HepG2 (cell line): Measurements from ENCODE around the gene FANCE. TPM values are rescaled to one million over a fixed set of nuclear protein-coding genes. Genes with fewer than 3 reads are reported as not detected.

ENCODE experiments used
- ATAC-seq: fragments of 200-7000 bp; cut with Tn5 transposase; 3 replicates; pipeline ENCODE4 v1.9.1; 2020; ENCODE audit warnings: mild to moderate bottlenecking, moderate library complexity
- BruUV-seq: library from RNA; stranded (reverse); fragments of 400-500 nt; replicated peaks from 2 replicates; lab custom pipeline; 2021; lab: Mats Ljungman, UMichigan
- CTCF ChIA-PET: fragments of 300-600 bp; formaldehyde crosslinking; extraction: SDS; loops from one replicate; lab custom pipeline; 2021; ENCODE audit warnings: low total read pairs, inconsistent platforms, low intra/inter-chr PET ratio; lab: Yijun Ruan, JAX
- POLR2A ChIA-PET: fragments of 350-600 bp; sonication (Branson Sonifier 250); formaldehyde crosslinking; loops from one replicate; lab custom pipeline; 2020; ENCODE audit warnings: antibody characterized with exemption, inconsistent platforms; lab: Yijun Ruan, JAX
- DNase-seq: peaks from one replicate; pipeline ENCODE4 v3.0.0-alpha.2; 2015; ENCODE audit warnings: low spot score
- FAIRE-seq: peaks from 3 replicates; lab custom pipeline; 2011; peaks lifted over from hg19 to GRCh38; lab: Jason Lieb, UNC
- H2AFZ ChIP-seq: one replicate; pipeline ENCODE4 v1.6.1; 2011; ENCODE audit warnings: low read length, inconsistent platforms
- H3K27ac ChIP-seq: fragments of 300-600 bp; 3 replicates; pipeline ENCODE4 v1.8.0; 2011; ENCODE audit warnings: mixed run types, mild to moderate bottlenecking, mixed read lengths, low read length, inconsistent platforms; ENCODE audit not compliant: insufficient read depth; ENCODE audit errors: extremely low read length
- H3K27me3 ChIP-seq, 2 experiments: fragments of 200-600 bp in 1 of 2; 2 replicates in 1 of 2; 3 replicates in 1 of 2; pipeline versions ENCODE4 v1.6.0 to v1.8.0; 2011; ENCODE audit warnings: low read length in 2 of 2, mild to moderate bottlenecking in 2 of 2, moderate library complexity in 2 of 2, inconsistent platforms in 1 of 2; ENCODE audit not compliant: insufficient read depth in 2 of 2, control insufficient read depth in 1 of 2
- H3K36me3 ChIP-seq, 2 experiments: fragments of 200-600 bp in 1 of 2; replicated peaks in 1 of 2; 2 replicates in 1 of 2; 3 replicates in 1 of 2; pipeline versions ENCODE4 v1.5.1 to v1.8.0; 2011; ENCODE audit warnings: low read length in 2 of 2, inconsistent platforms in 1 of 2; ENCODE audit not compliant: insufficient read depth in 2 of 2, control insufficient read depth in 1 of 2
- H3K4me1 ChIP-seq: 2 replicates; pipeline ENCODE4 v1.5.1; 2012; ENCODE audit warnings: low read length, inconsistent platforms; ENCODE audit not compliant: insufficient read depth
- H3K4me2 ChIP-seq: 2 replicates; pipeline ENCODE4 v1.6.0; 2011; ENCODE audit warnings: low read depth, low read length, inconsistent platforms
- H3K4me3 ChIP-seq, 3 experiments: fragments of 200-600 bp in 1 of 3; sonication (generic), shearing (Covaris generic) in 1 of 3; replicated peaks in 1 of 3; 2 replicates each; pipeline ENCODE4 v1.5.1; 2011 to 2016; ENCODE audit warnings: low read length in 3 of 3, inconsistent platforms in 2 of 3, low read depth in 2 of 3, mild to moderate bottlenecking in 2 of 3, control low read depth in 1 of 3, mixed read lengths in 1 of 3; ENCODE audit not compliant: insufficient read depth in 1 of 3
- H3K79me2 ChIP-seq: one replicate; pipeline ENCODE4 v1.6.1; 2011; ENCODE audit warnings: low read length, inconsistent platforms; ENCODE audit not compliant: insufficient read depth
- H3K9ac ChIP-seq: 2 replicates; pipeline ENCODE4 v1.6.0; 2011; ENCODE audit warnings: mild to moderate bottlenecking, low read depth, low read length, inconsistent platforms; ENCODE audit not compliant: insufficient read depth
- H3K9me3 ChIP-seq: 2 replicates; pipeline ENCODE4 v1.5.1; 2012; ENCODE audit warnings: mild to moderate bottlenecking, low read length
- H4K20me1 ChIP-seq: 2 replicates; pipeline ENCODE4 v1.6.0; 2011; ENCODE audit warnings: inconsistent platforms, mild to moderate bottlenecking, low read length, moderate library complexity; ENCODE audit not compliant: insufficient read depth
- CHCHD3 ChIP-seq: sonication (generic); formaldehyde crosslinking; IDR thresholded peaks from 2 replicates; pipeline ENCODE4 v1.8.0; 2022; ENCODE audit warnings: mild to moderate bottlenecking, missing genetic modification reagents, moderate library complexity
- HOXA3 ChIP-seq: sonication (generic); formaldehyde crosslinking; IDR thresholded peaks from 2 replicates; pipeline ENCODE4 v1.5.0; 2020; ENCODE audit warnings: missing genetic modification reagents
- SNAPC2 ChIP-seq: sonication (generic); formaldehyde crosslinking; IDR thresholded peaks from 2 replicates; pipeline ENCODE4 v1.8.1; 2022; ENCODE audit warnings: mild to moderate bottlenecking, missing genetic modification reagents
- WGBS: methylation state at CpG from one replicate; pipeline ENCODE4 v1.1.6; 2017; ENCODE audit warnings: low lambda C conversion rate; 5-methylcytosine and 5-hydroxymethylcytosine counted together
- in situ Hi-C: cut with HindIII; loops from 2 replicates; pipeline ENCODE4 v1.10.0; 2017; ENCODE audit warnings: low pct_unique_long_range_greater_than_20kb; ENCODE audit not compliant: extremely low pct_ligation_motif_present
- intact Hi-C: fragments of 100-400 bp; cut with micrococcal nuclease; formaldehyde crosslinking; loops from one replicate; pipeline ENCODE4 v1.10.0; 2022; ENCODE audit not compliant: unreplicated experiment
- polyA plus RNA-seq, 8 experiments: library from polyadenylated mRNA; depleted of rRNA in 3 of 8; stranded (reverse) in 7 of 8; unstranded in 1 of 8; fragments of >200 nt; fragmentation: Illumina TruSeq in 4 of 8; extraction: Trizol in 4 of 8; gene quantifications; 2 replicates each; pipeline versions ENCODE4 v1.2.1 to v1.2.3, GENCODE V29; 2011 to 2016; ENCODE audit warnings: low read depth in 4 of 8, missing spikeins in 1 of 8, mixed read lengths in 1 of 8; ENCODE audit not compliant: insufficient read depth in 1 of 8
- total RNA-seq, 5 experiments: library from RNA; depleted of rRNA; stranded (reverse); fragments of >200 nt; fragmentation: Illumina TruSeq; extraction: Trizol; gene quantifications; 2 replicates each; pipeline ENCODE4 v1.2.3, GENCODE V29; 2016; ENCODE audit warnings: low read depth in 1 of 5

FANCE gene
- total and polyA plus RNA-seq, 2 of the 13 experiments (the other 11 are each of a cell fraction or from before 2014, with no cell fraction given): 7.1 to 11.2 TPM

- ATAC-seq: no peak
- Histone ChIP-seq H3K4me1 (peaks cover 40% of the 10 kb centered on the region), H3K36me3 (peaks cover 10 to 23% of the 10 kb centered on the region in 2 experiments; a peak in 4 of 5 replicates), H3K27me3 (peaks cover 2 to 21% of the 10 kb centered on the region in 2 experiments; a peak in 2 of 5 replicates), H4K20me1 (no peaks in the 10 kb centered on the region), H3K27ac (no peak overlapping the region), H3K4me2 (no peak overlapping the region), H3K79me2 (no peaks in the 10 kb centered on the region), H3K4me3 (no peak overlapping the region), H3K9ac (no peak overlapping the region), H2AFZ (no peak overlapping the region), H3K9me3 (no peaks in the 10 kb centered on the region)
- no peak for FAIRE-seq
- CTCF ChIA-PET: no interaction called here
- no peak for TF ChIP-seq CHCHD3 (CRISPR knock-in tag)
- intact Hi-C loops: no loop called here
- DNase-seq: no peak
- BruUV-seq: no TSS peak
- POLR2A ChIA-PET: no interaction called here
- WGBS: over 99% methylated on average over 9 of the region's 9 CpGs
- in situ Hi-C loops: loop anchor here (5.0 kb wide), 1 partner anchor 112 kb away; the partner anchor contains the start of gene PPARD
These were observed 2.4 kb downstream of the FANCE start for GRCh38 chr6:35454391-35455110.

DNA sequence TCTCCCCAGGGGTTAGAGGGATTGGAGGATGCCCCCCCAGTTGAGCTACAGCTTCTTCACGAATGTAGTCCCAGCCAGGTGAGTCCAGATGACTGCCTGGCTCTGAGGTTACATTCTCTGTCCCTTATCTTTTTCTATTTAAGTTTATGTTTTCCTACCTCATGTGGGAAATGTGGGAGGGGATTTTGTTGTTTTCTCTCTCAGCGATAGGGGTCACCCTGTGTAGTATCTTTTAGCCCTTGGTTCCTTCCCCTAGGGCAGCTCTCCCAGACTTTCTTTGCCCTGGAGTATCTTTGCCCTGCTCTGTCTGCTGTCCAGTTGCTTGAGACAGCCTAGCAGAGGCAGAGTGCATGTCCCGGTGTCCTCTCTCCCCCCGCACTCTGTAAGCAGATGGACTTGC, 5.8 kb downstream of the FANCE start:
- in situ Hi-C loops: no loop called here
- Histone ChIP-seq H3K79me2 (no peaks in the 10 kb centered on the region), H3K9ac (no peak overlapping the region), H3K9me3 (no peaks in the 10 kb centered on the region), H2AFZ (no peak overlapping the region), H4K20me1 (no peaks in the 10 kb centered on the region)
- DNase-seq (no peak), ATAC-seq (no peak; the same call in 2 of the 3 replicates)
- BruUV-seq: no TSS peak
- ChIA-PET CTCF (no interaction called here), POLR2A (interaction anchor here (0.8 kb wide), 1 partner anchor 78 kb away, joined by 3 read pairs; no protein-coding TSS in a partner anchor)
- TF ChIP-seq SNAPC2 (no peak), HOXA3 (no peak)
- TF ChIP-seq, all 625 proteins: peak for 0
- no peak overlapping the region for H3K27ac ChIP-seq
- no peaks in the 10 kb centered on the region for H3K27me3 ChIP-seq
- peaks cover 19% of the 10 kb centered on the region for H3K4me1 ChIP-seq
- intact Hi-C loops: no loop called here
- 81% methylated on average over 4 of the region's 4 CpGs for WGBS
- no peak overlapping the region for H3K4me3 ChIP-seq
- FAIRE-seq: no peak
- H3K36me3 ChIP-seq: peaks cover 12 to 39% of the 10 kb centered on the region in 2 experiments; a peak in 4 of 5 replicates
- H3K4me2 ChIP-seq: no peak overlapping the region
